Activated T-cell treated with anti-CD3 and anti-CD28 coated beads, Interleukin-2, amount 50 U/mL, for 72 hours (primary cell): ENCODE measurements around the gene ZNF665. TPM values are rescaled to one million over a fixed set of nuclear protein-coding genes. Genes with fewer than 3 reads are reported as not detected.
"Not testable (repeated sequence)": the region's sequence is repeated elsewhere in the genome, so short reads cannot be mapped to it uniquely, and the experiment has no call there.

ENCODE experiments used
- ATAC-seq, 2 donors: fragments of 150-1000 bp; cut with Tn5 transposase; replicated peaks in 1 of 2; 2 replicates each; pipeline ENCODE4 v1.10.0; 2021; ENCODE audit warnings: moderate library complexity in 2 of 2, mild to moderate bottlenecking in 1 of 2
- DNase-seq, 2 donors: peaks; one replicate each; pipeline ENCODE4 v3.0.0; 2021 to 2022; ENCODE audit warnings: mixed read lengths in 1 of 2
- H3K27ac Mint-ChIP-seq: one replicate; pipeline ENCODE4 v1.8.0; 2022; ENCODE audit warnings: mild to moderate bottlenecking, moderate library complexity, mixed read lengths
- H3K27me3 Mint-ChIP-seq: one replicate; pipeline ENCODE4 v1.8.0; 2022; ENCODE audit warnings: low read depth, mixed read lengths
- H3K36me3 Mint-ChIP-seq, 2 donors: one replicate each; pipeline ENCODE4 v1.8.0; 2022; ENCODE audit warnings: mixed read lengths in 2 of 2, mild to moderate bottlenecking in 1 of 2; ENCODE audit not compliant: insufficient read depth in 2 of 2
- H3K4me1 Mint-ChIP-seq: one replicate; pipeline ENCODE4 v1.8.0; 2022; ENCODE audit warnings: low read depth, mixed read lengths
- H3K4me3 Mint-ChIP-seq, 2 donors: one replicate each; pipeline ENCODE4 v1.8.0; 2022; ENCODE audit warnings: mild to moderate bottlenecking in 2 of 2, mixed read lengths in 2 of 2, moderate library complexity in 2 of 2
- H3K9me3 Mint-ChIP-seq, 2 donors: one replicate each; pipeline ENCODE4 v1.8.0; 2022; ENCODE audit warnings: mixed read lengths in 2 of 2
- total RNA-seq, 2 donors: library from RNA; stranded (reverse); gene quantifications; one replicate each; pipeline ENCODE4 v1.2.3, GENCODE V29; 2022

The ZNF665 gene
- total RNA-seq, 2 donors from 2014 or later, result 5.6 to 6.5 TPM

GRCh38 chr19:53136432-53136831, 56.7 kb downstream of the ZNF665 start:
- Mint-ChIP-seq H3K4me1 (peaks cover 18% of the 10 kb centered on the region), H3K36me3 (peaks cover 30 to 44% of the 10 kb centered on the region in 2 donors), H3K9me3 (peaks cover 16 to 31% of the 10 kb centered on the region in 2 donors), H3K4me3 (no peak overlapping the region), H3K27ac (no peak overlapping the region), H3K27me3 (peaks cover 8% of the 10 kb centered on the region)
- DNase-seq (no peak), ATAC-seq (no peak)

DNA sequence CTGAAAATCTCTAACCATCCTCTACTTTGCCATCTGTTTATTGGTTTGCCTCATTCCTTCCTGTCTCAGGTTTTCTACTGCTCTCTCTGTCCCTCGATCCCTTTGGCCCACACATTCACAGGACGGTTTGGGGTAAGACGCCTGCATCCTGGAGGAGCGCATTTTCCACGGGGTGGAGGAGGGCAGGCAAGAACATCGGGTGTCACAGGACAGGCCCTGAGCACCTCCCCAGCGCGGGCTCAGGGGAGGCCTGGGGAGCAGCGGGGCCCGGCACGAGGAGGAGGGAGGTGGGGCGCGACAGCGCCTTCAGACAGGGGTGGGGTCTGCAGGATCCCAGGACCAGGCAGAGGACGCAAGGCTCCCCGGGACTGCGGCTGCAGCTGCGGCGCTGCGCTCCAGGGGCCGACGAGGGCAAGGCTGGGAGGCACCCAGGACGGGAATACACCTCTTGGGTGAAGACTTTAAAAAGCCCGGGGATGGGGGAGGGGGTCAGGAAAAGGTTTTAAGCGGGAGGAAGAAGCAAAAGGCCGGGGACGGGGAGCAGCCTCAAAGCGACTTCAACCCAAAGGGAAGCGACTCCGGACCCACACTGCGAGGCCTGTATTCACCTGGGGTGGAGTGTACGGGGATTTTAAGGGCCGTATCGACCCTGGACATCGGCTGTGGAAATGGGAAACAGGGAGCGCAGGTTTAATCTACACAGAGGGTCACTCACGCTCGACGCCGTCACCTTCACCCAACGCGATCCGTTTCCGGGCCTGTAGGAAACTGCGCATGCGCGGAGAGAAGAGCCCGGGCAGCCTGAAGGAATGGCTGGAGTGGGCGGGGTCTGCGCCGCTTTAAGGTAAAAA, 60.8 kb downstream of the ZNF665 start, which contains the start of gene ZNF415:
Gene ZNF415, minus strand, starts transcription at position 770 of the 851 bp plus-strand sequence. CDS start 10,234 bp downstream, outside the sequence.
- peaks cover 11% of the 10 kb centered on the region for H3K27me3 Mint-ChIP-seq
- peaks cover 23 to 32% of the 10 kb centered on the region in 2 donors for H3K36me3 Mint-ChIP-seq
- peaks cover 24% of the 10 kb centered on the region for H3K4me1 Mint-ChIP-seq
- peak within 1 kb of the TSS; percentile 52 for H3K27ac Mint-ChIP-seq
- H3K9me3 Mint-ChIP-seq, result peaks cover 20% of the 10 kb centered on the region in 2 donors
- ATAC-seq (peak; percentile 70 to 80), DNase-seq (peak; percentile 70 to 72)
- peak within 1 kb of the TSS; percentile 48 to 78 for H3K4me3 Mint-ChIP-seq

DNA sequence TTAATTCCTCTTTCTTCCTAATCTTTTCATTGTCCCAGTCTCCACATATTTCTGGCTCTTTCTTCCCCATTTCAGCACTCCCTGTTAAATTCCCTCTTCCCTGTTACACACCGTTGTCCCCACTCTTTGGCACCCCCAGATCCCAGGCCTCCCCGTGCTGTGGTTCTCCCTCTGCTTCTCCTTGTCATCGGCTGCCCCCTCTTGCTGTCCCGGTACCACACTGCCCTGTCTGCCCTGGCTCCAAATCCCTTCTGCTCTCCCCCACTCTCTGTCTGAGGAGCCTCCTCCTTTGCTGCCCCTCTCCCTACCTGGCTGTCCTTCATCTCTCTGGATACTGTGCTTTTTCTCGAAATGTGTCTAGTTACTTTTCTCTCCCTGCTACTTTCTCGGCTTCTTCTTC, 61.4 kb downstream of the ZNF665 start:
- no peak for ATAC-seq
- peaks cover 17 to 19% of the 10 kb centered on the region in 2 donors for H3K9me3 Mint-ChIP-seq
- peaks cover 24% of the 10 kb centered on the region for H3K4me1 Mint-ChIP-seq
- H3K27me3 Mint-ChIP-seq, result peaks cover 11% of the 10 kb centered on the region
- peak overlapping the region; percentile 48 to 78 for H3K4me3 Mint-ChIP-seq
- H3K27ac Mint-ChIP-seq, result no peak overlapping the region
- H3K36me3 Mint-ChIP-seq, result peaks cover 23 to 34% of the 10 kb centered on the region in 2 donors
- DNase-seq, result no peak

GRCh38 chr19:53131085-53131590, 62.0 kb downstream of the ZNF665 start:
- Mint-ChIP-seq H3K36me3 (peaks cover 23 to 34% of the 10 kb centered on the region in 2 donors), H3K4me1 (peaks cover 24% of the 10 kb centered on the region), H3K4me3 (peak overlapping the region; percentile 3 to 78), H3K27ac (no peak overlapping the region), H3K9me3 (peaks cover 17 to 19% of the 10 kb centered on the region in 2 donors), H3K27me3 (peaks cover 11% of the 10 kb centered on the region)
- ATAC-seq, result no peak
- DNase-seq, result no peak

GRCh38 chr19:53130506-53130905, 62.7 kb downstream of the ZNF665 start:
- Mint-ChIP-seq H3K9me3 (peaks cover 17% of the 10 kb centered on the region in 2 donors), H3K27me3 (peaks cover 11% of the 10 kb centered on the region), H3K27ac (no peak overlapping the region), H3K4me1 (peaks cover 24% of the 10 kb centered on the region), H3K4me3 (no peak overlapping the region), H3K36me3 (peaks cover 23 to 32% of the 10 kb centered on the region in 2 donors)
- no peak for DNase-seq
- no peak for ATAC-seq

DNA sequence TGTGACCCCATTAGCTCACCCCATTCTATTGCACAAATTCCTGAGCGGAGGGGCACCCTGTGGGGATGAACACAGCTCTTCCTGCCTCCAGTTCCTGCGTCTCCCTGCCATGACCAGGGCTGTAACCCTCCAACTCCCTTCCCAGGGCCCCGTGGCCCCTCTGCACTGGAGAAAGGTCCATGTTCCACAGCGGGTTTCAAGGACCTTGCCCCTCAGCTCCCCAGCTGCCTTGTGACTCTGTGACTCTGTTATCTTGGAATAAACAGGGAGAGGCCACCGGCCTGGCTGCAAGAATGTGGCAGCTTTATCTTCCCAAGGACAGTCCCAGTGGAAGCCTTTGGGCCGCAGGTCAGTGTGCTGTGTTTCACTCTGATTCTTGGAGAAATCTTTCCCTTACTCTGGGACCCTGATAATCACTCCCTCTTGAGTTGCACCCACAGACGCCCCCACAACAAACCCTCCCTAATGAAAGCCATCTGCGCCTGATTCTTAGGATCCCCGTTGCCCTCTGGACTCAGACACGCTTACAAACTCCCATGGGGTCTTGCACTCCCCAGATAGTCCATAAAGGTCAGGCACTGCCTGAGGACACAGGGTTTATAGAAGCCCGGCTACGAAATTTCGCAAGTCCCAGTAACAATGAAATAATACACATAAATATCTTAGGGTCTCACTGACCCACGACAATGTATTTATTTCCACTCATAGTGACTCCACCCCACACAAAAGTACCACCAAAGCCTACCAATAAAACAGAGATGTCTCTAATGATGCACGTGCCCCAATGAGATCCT, 66.2 kb downstream of the ZNF665 start:
- Mint-ChIP-seq H3K9me3 (peaks cover 19 to 22% of the 10 kb centered on the region in 2 donors), H3K4me1 (peaks cover 10% of the 10 kb centered on the region), H3K36me3 (peaks cover 26 to 35% of the 10 kb centered on the region in 2 donors)
- not testable (repeated sequence) for H3K27me3 Mint-ChIP-seq, DNase-seq, ATAC-seq, H3K4me3 Mint-ChIP-seq, H3K27ac Mint-ChIP-seq

- Mint-ChIP-seq H3K4me3 (no peak overlapping the region), H3K4me1 (no peaks in the 10 kb centered on the region), H3K27ac (no peak overlapping the region), H3K9me3 (peaks cover 14 to 16% of the 10 kb centered on the region in 2 donors), H3K36me3 (peaks cover 16 to 34% of the 10 kb centered on the region in 2 donors), H3K27me3 (no peaks in the 10 kb centered on the region)
- ATAC-seq, result no peak
- no peak for DNase-seq
These were observed 69.8 kb downstream of the ZNF665 start for GRCh38 chr19:53123400-53123799.

Other genes with a start within 250 kb of the ZNF665 start
- gene ZNF816, start 230.5 kb downstream of the ZNF665 start, total RNA-seq, result 10 to 100 TPM; 12.0 to 16.2 TPM
- not detected for gene ERVV-1, start 179.4 kb downstream of the ZNF665 start, total RNA-seq
- not detected for gene ERVV-2, start 148.6 kb downstream of the ZNF665 start, total RNA-seq
- gene ZNF160, start 89.9 kb downstream of the ZNF665 start, total RNA-seq, result 10 to 100 TPM; 25.2 to 30.4 TPM
- gene ZNF415, start 60.4 kb downstream of the ZNF665 start, total RNA-seq, result 1 to 10 TPM; 3.4 to 5.2 TPM
- 1 to 10 TPM; 4.7 to 6.5 TPM for gene ZNF347, start 34.3 kb downstream of the ZNF665 start, total RNA-seq
- gene ZNF677, start 61.5 kb upstream of the ZNF665 start, total RNA-seq, result 10 to 100 TPM in 1 of 2 donors, 1 to 10 TPM in 1; 9.0 to 10.5 TPM
- gene VN1R2, start 64.9 kb upstream of the ZNF665 start, total RNA-seq, result not detected
- not detected for gene VN1R4, start 74.4 kb upstream of the ZNF665 start, total RNA-seq
- gene ZNF845, start 140.4 kb upstream of the ZNF665 start, total RNA-seq, result 1 to 10 TPM; 5.4 to 6.0 TPM
- 10 to 100 TPM; 20.7 to 27.0 TPM for gene ZNF525, start 172.3 kb upstream of the ZNF665 start, total RNA-seq
- gene ZNF765, start 201.8 kb upstream of the ZNF665 start, total RNA-seq, result 10 to 100 TPM; 13.4 to 14.6 TPM
- 10 to 100 TPM; 16.1 to 21.0 TPM for gene ZNF761, start 238.6 kb upstream of the ZNF665 start, total RNA-seq